SU-DHL-6 (cell line): ENCODE measurements around the gene PCBD1.

Experiments
- CTCF ChIP-seq: fragments of 200-600 bp; sonication (generic); IDR thresholded peaks from one replicate; pipeline ENCODE4 v1.5.1; 2017; ENCODE audit warnings: antibody characterized with exemption, mild to moderate bottlenecking, low read length, moderate library complexity; ENCODE audit not compliant: insufficient read depth, poor library complexity, severe bottlenecking
- EZH2phosphoT487 ChIP-seq: fragments of 200-600 bp; sonication (generic), shearing (Covaris generic); conservative IDR thresholded peaks from 2 replicates; pipeline ENCODE4 v1.6.1; 2018; ENCODE audit warnings: mild to moderate bottlenecking, antibody characterized with exemption, low read length, moderate library complexity, mixed read lengths

GRCh38 chr10:70916241-70916640 is 27.9 kb upstream of the PCBD1 start:
- no peak for TF ChIP-seq CTCF
- TF ChIP-seq EZH2phosphoT487: no peak
